Left hindlimb (tissue), 1 donor: ENCODE measurements around the gene KCNG2.
"Not testable (repeated sequence)": the region's sequence is repeated elsewhere in the genome, so short reads cannot be mapped to it uniquely, and the experiment has no call there.

ENCODE experiments used
- DNase-seq: peaks from one replicate; pipeline ENCODE4 v3.0.0-alpha.2; 2018

KCNG2 gene

GRCh38 chr18:79872527-79873444 is 75.0 kb downstream of the KCNG2 start:
- peak; percentile 21 for DNase-seq

- DNase-seq = peak; percentile 28
These were observed 75.8 kb downstream of the KCNG2 start for GRCh38 chr18:79873449-79874110.

GRCh38 chr18:79874553-79875530 is 77.1 kb downstream of the KCNG2 start:
- peak; percentile 29 for DNase-seq

GRCh38 chr18:79875531-79875919 is 77.8 kb downstream of the KCNG2 start:
- DNase-seq = peak; percentile 14

GRCh38 chr18:79875931-79876461 is 78.3 kb downstream of the KCNG2 start:
- peak; percentile 21 for DNase-seq

GRCh38 chr18:79876497-79876896 is 78.8 kb downstream of the KCNG2 start:
- DNase-seq = peak; percentile 17

- DNase-seq = peak; percentile 15
These were observed 79.7 kb downstream of the KCNG2 start for GRCh38 chr18:79877163-79878091.

- DNase-seq = not testable (repeated sequence)
These were observed 80.5 kb downstream of the KCNG2 start for GRCh38 chr18:79878246-79878645.

GRCh38 chr18:79878741-79879378 is 81.1 kb downstream of the KCNG2 start:
- DNase-seq = peak; percentile 13

GRCh38 chr18:79879566-79879965 is 81.8 kb downstream of the KCNG2 start:
- DNase-seq = peak; percentile 4

- DNase-seq = no peak
These were observed 84.0 kb downstream of the KCNG2 start for GRCh38 chr18:79881695-79882094.

- DNase-seq = no peak
These were observed 84.9 kb downstream of the KCNG2 start for GRCh38 chr18:79882522-79883241.

- DNase-seq = peak; percentile 8
These were observed 85.9 kb downstream of the KCNG2 start for GRCh38 chr18:79883461-79884293.

GRCh38 chr18:79884294-79884962 is 86.7 kb downstream of the KCNG2 start:
- DNase-seq = peak; percentile 14

- DNase-seq = peak; percentile 16
These were observed 87.4 kb downstream of the KCNG2 start for GRCh38 chr18:79884963-79885728.

GRCh38 chr18:79887181-79888000 is 89.7 kb downstream of the KCNG2 start:
- DNase-seq = peak; percentile 15

GRCh38 chr18:79888016-79888415 is 90.3 kb downstream of the KCNG2 start:
- DNase-seq = peak; percentile 12
